Measurements from ENCODE around the gene TYW1B.
A peak's percentile ranks its signal among the peaks of the same experiment; 100 is the strongest.
"Not testable (repeated sequence)": the region's sequence is repeated elsewhere in the genome, so short reads cannot be mapped to it uniquely, and the experiment has no call there.

Gene TYW1B

GRCh38 chr7:72618435-72619180 is 209.4 kb downstream of the TYW1B start:
- peak; percentile 3 for DNase-seq

- not testable (repeated sequence) for DNase-seq
Measured at GRCh38 chr7:72609761-72610160, 218.2 kb downstream of the TYW1B start.

GRCh38 chr7:72607988-72608387 is 220.0 kb downstream of the TYW1B start:
- DNase-seq: not testable (repeated sequence)

GRCh38 chr7:72605863-72606431 is 222.1 kb downstream of the TYW1B start:
- DNase-seq: not testable (repeated sequence)

- DNase-seq: not testable (repeated sequence)
Measured at GRCh38 chr7:72604771-72605611, 223.0 kb downstream of the TYW1B start.

- not testable (repeated sequence) for DNase-seq
Measured at GRCh38 chr7:72603476-72603875, 224.5 kb downstream of the TYW1B start.

- no peak for DNase-seq
Measured at GRCh38 chr7:72603073-72603472, 224.9 kb downstream of the TYW1B start.

- DNase-seq: not testable (repeated sequence)
Measured at GRCh38 chr7:72601683-72602082, 226.3 kb downstream of the TYW1B start.

- DNase-seq: not testable (repeated sequence)
Measured at GRCh38 chr7:72590023-72590422, 238.0 kb downstream of the TYW1B start.

- DNase-seq: not testable (repeated sequence)
Measured at GRCh38 chr7:72587267-72587666, 240.7 kb downstream of the TYW1B start.

- DNase-seq: not testable (repeated sequence)
Measured at GRCh38 chr7:72584576-72584975, 243.4 kb downstream of the TYW1B start.

- DNase-seq: not testable (repeated sequence)
Measured at GRCh38 chr7:72583620-72584361, 244.2 kb downstream of the TYW1B start.

GRCh38 chr7:72580142-72580770 is 247.7 kb downstream of the TYW1B start:
- peak; percentile 1 for DNase-seq

- DNase-seq: no peak
Measured at GRCh38 chr7:72577107-72577506, 250.9 kb downstream of the TYW1B start.

GRCh38 chr7:72561988-72562387 is 266.0 kb downstream of the TYW1B start:
- DNase-seq: not testable (repeated sequence)

- not testable (repeated sequence) for DNase-seq
Measured at GRCh38 chr7:72559546-72559945, 268.5 kb downstream of the TYW1B start.

GRCh38 chr7:72556733-72557132 is 271.3 kb downstream of the TYW1B start:
- DNase-seq: not testable (repeated sequence)

- DNase-seq: not testable (repeated sequence)
Measured at GRCh38 chr7:72555238-72555637, 272.8 kb downstream of the TYW1B start.

GRCh38 chr7:72554401-72554800 is 273.6 kb downstream of the TYW1B start:
- DNase-seq: not testable (repeated sequence)

GRCh38 chr7:72550454-72550853 is 277.5 kb downstream of the TYW1B start:
- DNase-seq: not testable (repeated sequence)

- DNase-seq: not testable (repeated sequence)
Measured at GRCh38 chr7:72546586-72547237, 281.3 kb downstream of the TYW1B start.

- DNase-seq: not testable (repeated sequence)
Measured at GRCh38 chr7:72544531-72544930, 283.5 kb downstream of the TYW1B start.

Measured in midbrain (tissue), 1 donor.